K562 (cell line): Measurements from ENCODE around the gene C1orf94. TPM values are rescaled to one million over a fixed set of nuclear protein-coding genes. Genes with fewer than 3 reads are reported as not detected.
A peak's percentile ranks its signal among the peaks of the same experiment; 100 is the strongest.

Experiments
- ATAC-seq: fragments of 200-7000 bp; cut with Tn5 transposase; 3 replicates; pipeline ENCODE4 v1.9.1; 2020; ENCODE audit warnings: moderate library complexity
- BruUV-seq: library from RNA; stranded (reverse); fragments of 400-500 nt; replicated peaks from 2 replicates; lab custom pipeline; 2021; lab: Mats Ljungman, UMichigan
- CTCF ChIA-PET: fragments of 300-600 bp; formaldehyde crosslinking; extraction: SDS; loops from one replicate; lab custom pipeline; 2021; ENCODE audit warnings: low intra/inter-chr PET ratio; lab: Yijun Ruan, JAX
- POLR2A ChIA-PET: fragments of 300-600, 350-650 bp; sonication (Branson Sonifier 250); formaldehyde crosslinking; extraction: SDS; loops from one replicate; lab custom pipeline; 2021; ENCODE audit warnings: antibody characterized with exemption, inconsistent platforms; lab: Yijun Ruan, JAX
- DNase-seq, 4 experiments: peaks; one replicate each; pipeline versions ENCODE4 v3.0.0 to v3.0.0-alpha.2; 2011 to 2018; ENCODE audit warnings: low spot score in 3 of 4, mixed read lengths in 3 of 4; ENCODE audit errors: extremely low read depth in 1 of 4
- FAIRE-seq: peaks from 2 replicates; lab custom pipeline; 2011; peaks lifted over from hg19 to GRCh38; lab: Jason Lieb, UNC
- H2AFZ ChIP-seq: 2 replicates; pipeline ENCODE4 v1.6.0; 2011; ENCODE audit warnings: low read depth, low read length, control low read depth, inconsistent platforms
- H3K27ac ChIP-seq: fragments of 200-600 bp; 3 replicates; pipeline ENCODE4 v1.8.0; 2011; ENCODE audit warnings: low read depth, mild to moderate bottlenecking, control low read depth, inconsistent platforms, low read length, moderate library complexity, mixed read lengths; ENCODE audit errors: extremely low read depth
- H3K27me3 ChIP-seq, 2 experiments: fragments of 300-600 bp in 1 of 2; 2 replicates in 1 of 2; 3 replicates in 1 of 2; pipeline versions ENCODE4 v1.6.0 to v1.8.0; 2011; ENCODE audit warnings: inconsistent platforms in 2 of 2, low read length in 2 of 2, mild to moderate bottlenecking in 1 of 2, mixed read lengths in 1 of 2, moderate library complexity in 1 of 2; ENCODE audit not compliant: control insufficient read depth in 2 of 2, insufficient read depth in 2 of 2
- H3K36me3 ChIP-seq: fragments of 300-600 bp; 3 replicates; pipeline ENCODE4 v1.8.0; 2011; ENCODE audit warnings: mild to moderate bottlenecking, low read length, inconsistent platforms; ENCODE audit not compliant: control insufficient read depth, insufficient read depth
- H3K4me1 ChIP-seq, 2 experiments: fragments of 200-600 bp in 1 of 2; replicated peaks in 1 of 2; 2 replicates in 1 of 2; 3 replicates in 1 of 2; pipeline versions ENCODE4 v1.5.1 to v1.8.0; 2011; ENCODE audit warnings: inconsistent platforms in 2 of 2, low read length in 2 of 2, mild to moderate bottlenecking in 1 of 2, mixed read lengths in 1 of 2, moderate library complexity in 1 of 2; ENCODE audit not compliant: control insufficient read depth in 2 of 2, insufficient read depth in 2 of 2
- H3K4me2 ChIP-seq: 2 replicates; pipeline ENCODE4 v1.6.1; 2011; ENCODE audit warnings: low read length, control low read depth, inconsistent platforms, mixed read lengths; ENCODE audit not compliant: insufficient read depth
- H3K4me3 ChIP-seq: fragments of 200-600 bp; sonication (generic), shearing (Covaris generic); 2 replicates; pipeline ENCODE4 v1.5.1; 2016; ENCODE audit warnings: control low read depth, inconsistent platforms
- H3K79me2 ChIP-seq: fragments of 200-600 bp; 3 replicates; pipeline ENCODE4 v1.8.0; 2011; ENCODE audit warnings: low read length, inconsistent platforms; ENCODE audit not compliant: control insufficient read depth, insufficient read depth
- H3K9ac ChIP-seq, 2 experiments: 2 replicates each; pipeline versions ENCODE4 v1.6.0 to v1.6.1; 2011; ENCODE audit warnings: low read depth in 2 of 2, low read length in 2 of 2, control low read depth in 1 of 2, inconsistent platforms in 1 of 2, mild to moderate bottlenecking in 1 of 2, mixed read lengths in 1 of 2; ENCODE audit not compliant: insufficient read depth in 1 of 2
- H3K9me1 ChIP-seq: one replicate; pipeline ENCODE4 v1.6.0; 2011; ENCODE audit warnings: inconsistent platforms, mild to moderate bottlenecking, low read length, moderate library complexity; ENCODE audit not compliant: control insufficient read depth, insufficient read depth
- H3K9me3 ChIP-seq: replicated peaks from 2 replicates; pipeline ENCODE4 v1.5.1; 2011; ENCODE audit warnings: low read depth, low read length, inconsistent platforms; ENCODE audit not compliant: control insufficient read depth, insufficient read depth
- H4K20me1 ChIP-seq: replicated peaks from 2 replicates; pipeline ENCODE4 v1.6.1; 2011; ENCODE audit warnings: low read length, inconsistent platforms, mixed read lengths; ENCODE audit not compliant: control insufficient read depth, insufficient read depth
- REST ChIP-seq, 2 experiments: fragments of 450-650 bp; formaldehyde crosslinking in 1 of 2; IDR thresholded peaks; 2 replicates each; pipeline versions ENCODE4 v1.4.0 to v1.6.1; 2014 to 2020; ENCODE audit warnings: mild to moderate bottlenecking in 2 of 2, borderline replicate concordance in 1 of 2, low read depth in 1 of 2
- whole genome bisulfite sequencing: fragments of 100-300 bp; shearing (Covaris generic); methylation state at CpG from one replicate; pipeline ENCODE4 v1.1.6; 2016; ENCODE audit warnings: low coverage, mixed read lengths; ENCODE audit not compliant: insufficient coverage; ENCODE audit errors: missing lambda C conversion rate; 5-methylcytosine and 5-hydroxymethylcytosine counted together
- in situ Hi-C: fragments of 300-500 bp; cut with MboI; formaldehyde crosslinking; loops from 4 replicates; pipeline ENCODE4 v1.15.0; 2018; ENCODE audit warnings: inconsistent platforms, mixed read lengths
- intact Hi-C: fragments of 100-400 bp; cut with micrococcal nuclease; formaldehyde crosslinking; loops from 2 replicates; pipeline ENCODE4 v1.14.2; 2022
- polyA plus RNA-seq, 8 experiments: library from polyadenylated mRNA; depleted of rRNA in 4 of 8; stranded (reverse) in 5 of 8; unstranded in 3 of 8; fragments of >200 nt; fragmentation: Nextera tagmentation in 2 of 8; fragmentation: Illumina TruSeq in 1 of 8; extraction: Ambion mirVana in 2 of 8; extraction: Trizol in 1 of 8; gene quantifications; 2 replicates each; pipeline versions ENCODE4 v1.2.1 to v1.2.3, GENCODE V29; 2011 to 2014; ENCODE audit warnings: inconsistent platforms in 1 of 8, missing spikeins in 1 of 8
- total RNA-seq, 7 experiments: library from RNA; depleted of rRNA in 6 of 7; stranded (reverse); fragments of >200 nt in 6 of 7; fragmentation: Illumina TruSeq in 2 of 7; extraction: Trizol in 2 of 7; gene quantifications; 2 replicates each; pipeline versions ENCODE4 v1.2.1 to v1.2.3, GENCODE V29; 2011 to 2021; ENCODE audit warnings: low replicate concordance in 1 of 7

C1orf94 gene
- total and polyA plus RNA-seq, 9 of the 15 experiments (the other 6 are each of a cell fraction or from before 2014, with no cell fraction given) = not detected

DNA sequence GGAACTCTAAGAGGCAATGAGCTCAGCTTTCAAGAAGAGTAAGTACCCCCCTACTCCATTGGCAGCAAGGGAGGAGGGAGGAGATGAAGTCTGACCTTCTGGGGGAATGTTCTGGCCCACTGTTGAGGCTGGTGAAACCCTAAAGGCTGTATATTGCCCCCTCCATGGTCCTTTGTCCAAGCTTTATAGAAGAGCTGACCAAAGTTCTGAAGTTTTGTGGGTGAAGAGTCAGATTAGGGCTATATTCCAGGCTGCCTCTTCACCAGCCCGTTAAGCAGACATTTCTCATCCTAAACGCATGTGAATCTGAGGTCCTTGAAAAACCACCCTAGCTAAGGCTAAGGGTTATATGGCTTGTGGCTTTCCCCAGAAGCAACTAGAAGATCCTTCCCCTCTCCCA lies 1.4 kb downstream of the C1orf94 start:
- H3K9ac ChIP-seq = no peak overlapping the region
- H4K20me1 ChIP-seq = 0 out of 2 replicates have a peak, but pooled peaks cover 2% of the 10 kb centered on the region
- ATAC-seq (no peak), DNase-seq (no peak), FAIRE-seq (no peak)
- H3K79me2 ChIP-seq = no peaks in the 10 kb centered on the region
- intact Hi-C loops = no loop called here
- ChIA-PET CTCF (no interaction called here), POLR2A (interaction anchor here (1.3 kb wide), 1 partner anchor 8 kb away, joined by 3 read pairs; no protein-coding TSS in a partner anchor)
- peaks cover 0 to 10% of the 10 kb centered on the region in 2 experiments; a peak in 1 of 5 replicates for H3K27me3 ChIP-seq
- 0% methylated on average over 2 of the region's 2 CpGs for WGBS
- no peaks in the 10 kb centered on the region for H3K4me1 ChIP-seq
- no peak overlapping the region for H3K4me2 ChIP-seq
- H3K9me3 ChIP-seq = no peaks in the 10 kb centered on the region
- in situ Hi-C loops = no loop called here
- H3K36me3 ChIP-seq = no peaks in the 10 kb centered on the region
- BruUV-seq = no TSS peak
- no peak overlapping the region for H2AFZ ChIP-seq
- H3K4me3 ChIP-seq = no peak overlapping the region
- no peak overlapping the region for H3K27ac ChIP-seq
- H3K9me1 ChIP-seq = no peaks in the 10 kb centered on the region
- TF ChIP-seq REST (IDR thresholded peaks at IDR 0.05; ENCODE audit: borderline replicate concordance) (peak; percentile 48; the same call in 1 of the 2 replicates), REST (CRISPR knock-in tag; IDR thresholded peaks at IDR 0.05; ENCODE audit: low read depth) (no peak)
